ENCODE measurements around the gene PRKCH. TPM values are rescaled to one million over a fixed set of nuclear protein-coding genes. Genes with fewer than 3 reads are reported as not detected.

Gene PRKCH
- total RNA-seq, 1 experiment from 2014 or later, result 5.2 TPM

DNA sequence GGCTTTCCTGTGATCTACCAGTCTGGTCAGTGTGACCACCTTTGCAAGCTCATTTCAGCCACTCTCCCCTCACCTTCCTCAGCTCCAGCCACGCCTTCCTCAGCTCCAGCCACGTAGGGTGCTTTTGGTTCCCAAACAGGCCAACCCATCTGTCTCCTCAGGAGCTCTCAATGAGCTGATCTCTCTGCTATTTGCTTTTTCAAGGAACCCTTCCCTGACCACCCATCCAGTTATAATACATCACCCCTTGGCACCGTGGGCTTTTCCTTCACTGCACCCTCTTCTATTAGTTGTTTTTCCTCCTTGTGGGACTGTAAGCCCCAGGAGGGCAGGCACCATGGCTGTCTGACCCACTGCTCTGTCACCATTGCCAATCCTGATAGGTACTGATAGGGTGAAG lies 2.3 kb upstream of the PRKCH start:
- no peak overlapping the region for H2AK5ac ChIP-seq (ENCODE audit: insufficient read length, low read length)
- H2AFZ ChIP-seq (ENCODE audit: low read length), result no peak overlapping the region
- no peak overlapping the region for H2BK12ac ChIP-seq (ENCODE audit: insufficient read length, low read depth, low read length)
- H2BK15ac ChIP-seq (ENCODE audit: low read depth, low read length), result no peak overlapping the region
- Mint-ChIP-seq H3K27ac (no peak overlapping the region), H3K4me3 (no peak overlapping the region), H3K27me3 (ENCODE audit: low read depth) (peaks cover 30% of the 10 kb centered on the region), H3K36me3 (ENCODE audit: insufficient read depth in 1 of 3, low read depth in 3 of 3) (no peaks in the 10 kb centered on the region; a peak in 1 of 7 replicates), H3K9me3 (peaks cover 2% of the 10 kb centered on the region in 2 experiments; a peak in 1 of 5 replicates), H3K4me1 (peaks cover 10 to 15% of the 10 kb centered on the region in 2 experiments)
- H3K4ac ChIP-seq (ENCODE audit: low read depth, low read length), result no peak overlapping the region
- H3K9me3 ChIP-seq (ENCODE audit: control insufficient read depth, low read depth, low read length), result no peaks in the 10 kb centered on the region
- no peak for TF ChIP-seq CTCF (conservative IDR thresholded peaks at IDR 0.05)
- peaks cover 16% of the 10 kb centered on the region for H3K23me2 ChIP-seq (ENCODE audit: insufficient read length, low read depth, low read length, poor library complexity, severe bottlenecking)
- no peak overlapping the region for H3K56ac ChIP-seq (ENCODE audit: insufficient read length, low read depth, low read length)
- peaks cover 12% of the 10 kb centered on the region; the same call in 1 of the 2 replicates for H3K27me3 ChIP-seq (ENCODE audit: insufficient read depth, low read length)
- H4K91ac ChIP-seq (ENCODE audit: insufficient read length, low read depth, low read length), result no peak overlapping the region
- H3K79me2 ChIP-seq (ENCODE audit: insufficient read depth, low read length), result no peaks in the 10 kb centered on the region
- H3K27ac ChIP-seq (ENCODE audit: insufficient read length, low read depth, low read length), result no peak overlapping the region
- no peak overlapping the region for H4K5ac ChIP-seq (ENCODE audit: insufficient read length, low read depth, low read length)
- H3K14ac ChIP-seq (ENCODE audit: insufficient read depth, low read length), result no peak overlapping the region
- no peak overlapping the region for H3K18ac ChIP-seq (ENCODE audit: insufficient read length, low read depth, low read length)
- H3K4me2 ChIP-seq (ENCODE audit: insufficient read depth, insufficient read length, low read length), result no peak overlapping the region
- H2BK5ac ChIP-seq (ENCODE audit: insufficient read length, low read length), result no peak overlapping the region
- H2BK120ac ChIP-seq (ENCODE audit: low read depth, low read length, poor library complexity, severe bottlenecking), result no peak overlapping the region
- WGBS (ENCODE audit: extremely low coverage, insufficient read length, low lambda C conversion rate), result no CpG with 5 or more reads among the region's 3 CpGs
- peaks cover 2% of the 10 kb centered on the region; the same call in 1 of the 2 replicates for H3K4me1 ChIP-seq (ENCODE audit: insufficient read depth, low read length)
- no peak for DNase-seq
- H3K23ac ChIP-seq (ENCODE audit: insufficient read length, low read depth, low read length), result no peak overlapping the region
- H3K79me1 ChIP-seq (ENCODE audit: insufficient read depth, low read depth, low read length, poor library complexity, severe bottlenecking), result no peaks in the 10 kb centered on the region
- H4K8ac ChIP-seq (replicated peaks; ENCODE audit: insufficient read length, low read depth, low read length), result no peak overlapping the region
- H3T11ph ChIP-seq (ENCODE audit: low read length), result no peak overlapping the region
- H3K9ac ChIP-seq (ENCODE audit: extremely low read depth, insufficient read length, low read length), result no peak overlapping the region
- no peaks in the 10 kb centered on the region for H4K20me1 ChIP-seq (ENCODE audit: control insufficient read depth, insufficient read depth, insufficient read length)
- H2BK20ac ChIP-seq (ENCODE audit: low read depth, low read length, poor library complexity, severe bottlenecking), result no peak overlapping the region
